Measurements from ENCODE around the gene TIMM17B.
A peak's percentile ranks its signal among the peaks of the same experiment; 100 is the strongest.

TIMM17B gene
- total RNA-seq: 23.1 reads per million, percentile 50 among the genes with 10 or more reads in this experiment

GRCh38 chrX:48897625-48898306 is at the start of gene TIMM17B, which contains the start of gene PQBP1:
Gene TIMM17B (minus strand): TSS chrX:48897768. CDS start chrX:48897749, 19 bp downstream.
Gene PQBP1 (plus strand): TSS chrX:48897930. CDS start chrX:48898510, 580 bp downstream.
- peak; percentile 81 for DNase-seq

GRCh38 chrX:48945517-48946348 is 48.2 kb upstream of the TIMM17B start:
- DNase-seq: peak; percentile 57

GRCh38 chrX:48942895-48943294 is 45.3 kb upstream of the TIMM17B start:
- no peak for DNase-seq

GRCh38 chrX:48940404-48940955 is 42.9 kb upstream of the TIMM17B start:
- DNase-seq: no peak

- no peak for DNase-seq
These were observed 42.1 kb upstream of the TIMM17B start for GRCh38 chrX:48939524-48940228.

GRCh38 chrX:48938721-48939425 is 41.3 kb upstream of the TIMM17B start:
- DNase-seq: peak; percentile 62

- DNase-seq: peak; percentile 80
These were observed 39.7 kb upstream of the TIMM17B start for GRCh38 chrX:48937054-48937907.

GRCh38 chrX:48936429-48937053 is 39.0 kb upstream of the TIMM17B start:
- DNase-seq: no peak

- no peak for DNase-seq
These were observed 37.7 kb upstream of the TIMM17B start for GRCh38 chrX:48935301-48935670.

- DNase-seq: no peak
These were observed 37.2 kb upstream of the TIMM17B start for GRCh38 chrX:48934581-48935300.

- no peak for DNase-seq
These were observed 36.2 kb upstream of the TIMM17B start for GRCh38 chrX:48933757-48934156.

GRCh38 chrX:48927736-48928382 is 30.3 kb upstream of the TIMM17B start:
- no peak for DNase-seq

GRCh38 chrX:48927123-48927522 is 29.6 kb upstream of the TIMM17B start:
- DNase-seq: no peak

- DNase-seq: no peak
These were observed 26.7 kb upstream of the TIMM17B start for GRCh38 chrX:48924270-48924669.

- DNase-seq: no peak
These were observed 26.2 kb upstream of the TIMM17B start for GRCh38 chrX:48923771-48924170.

- DNase-seq: no peak
These were observed 23.1 kb upstream of the TIMM17B start for GRCh38 chrX:48920718-48921104.

- no peak for DNase-seq
These were observed 22.6 kb upstream of the TIMM17B start for GRCh38 chrX:48919947-48920717.

GRCh38 chrX:48919360-48919841 is 21.8 kb upstream of the TIMM17B start:
- DNase-seq: no peak
